Testis (tissue), 2 donors: Measurements from ENCODE around the gene GJB3.

ENCODE experiments used
- CTCF ChIP-seq, 3 experiments: fragments of 450-650 bp in 2 of 3; fragments of 200-600 bp in 1 of 3; sonication (generic) in 1 of 3; IDR thresholded peaks; one replicate each; pipeline ENCODE4 v1.5.1; 2016 to 2019; ENCODE audit warnings: antibody characterized with exemption in 3 of 3, mild to moderate bottlenecking in 2 of 3, moderate library complexity in 1 of 3
- POLR2A ChIP-seq: fragments of 450-650 bp; IDR thresholded peaks from one replicate; pipeline ENCODE4 v1.6.1; 2017; ENCODE audit warnings: antibody characterized with exemption, mild to moderate bottlenecking, moderate library complexity

- TF ChIP-seq CTCF (IDR thresholded peaks at IDR 0.05) (no peak), POLR2A (no peak)
These were observed 22.3 kb upstream of the GJB3 start for GRCh38 chr1:34758751-34759150.
